ENCODE results near the gene DNM3. TPM values are rescaled to one million over a fixed set of nuclear protein-coding genes. Genes with fewer than 3 reads are reported as not detected.

The DNM3 gene
- total RNA-seq, 1 donor from 2014 or later, result 9.6 TPM

DNA sequence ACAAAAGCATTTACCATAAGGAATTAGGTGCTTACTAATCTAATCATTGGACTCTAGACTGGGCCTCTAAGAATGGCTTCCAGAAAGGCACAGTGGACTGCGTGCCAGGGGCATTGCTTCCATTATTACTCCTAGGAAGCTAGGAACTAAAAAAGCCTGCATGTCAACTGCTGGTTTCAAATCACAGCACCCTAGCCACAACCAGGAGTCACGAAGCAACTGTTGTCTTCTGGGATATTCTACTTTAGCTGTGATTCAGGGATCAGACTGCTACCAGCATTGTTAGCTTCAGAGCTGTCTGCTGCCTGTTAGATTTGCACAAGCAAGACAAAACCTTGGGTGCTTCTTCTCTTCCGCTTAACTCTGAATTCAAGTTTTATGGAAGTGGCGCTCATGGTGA is 38.3 kb downstream of the DNM3 start:
- no peak for DNase-seq (ENCODE audit: low spot score in 2 of 2)
- intact Hi-C loops (cut with DNase I), result no loop called here
- no peaks in the 10 kb centered on the region for H3K4me1 ChIP-seq
- TF ChIP-seq, protein P1, sequence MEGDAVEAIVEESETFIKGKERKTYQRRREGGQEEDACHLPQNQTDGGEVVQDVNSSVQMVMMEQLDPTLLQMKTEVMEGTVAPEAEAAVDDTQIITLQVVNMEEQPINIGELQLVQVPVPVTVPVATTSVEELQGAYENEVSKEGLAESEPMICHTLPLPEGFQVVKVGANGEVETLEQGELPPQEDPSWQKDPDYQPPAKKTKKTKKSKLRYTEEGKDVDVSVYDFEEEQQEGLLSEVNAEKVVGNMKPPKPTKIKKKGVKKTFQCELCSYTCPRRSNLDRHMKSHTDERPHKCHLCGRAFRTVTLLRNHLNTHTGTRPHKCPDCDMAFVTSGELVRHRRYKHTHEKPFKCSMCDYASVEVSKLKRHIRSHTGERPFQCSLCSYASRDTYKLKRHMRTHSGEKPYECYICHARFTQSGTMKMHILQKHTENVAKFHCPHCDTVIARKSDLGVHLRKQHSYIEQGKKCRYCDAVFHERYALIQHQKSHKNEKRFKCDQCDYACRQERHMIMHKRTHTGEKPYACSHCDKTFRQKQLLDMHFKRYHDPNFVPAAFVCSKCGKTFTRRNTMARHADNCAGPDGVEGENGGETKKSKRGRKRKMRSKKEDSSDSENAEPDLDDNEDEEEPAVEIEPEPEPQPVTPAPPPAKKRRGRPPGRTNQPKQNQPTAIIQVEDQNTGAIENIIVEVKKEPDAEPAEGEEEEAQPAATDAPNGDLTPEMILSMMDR (IDR thresholded peaks at IDR 0.05), result no peak
- no peaks in the 10 kb centered on the region for H3K9me3 ChIP-seq
- H3K27me3 ChIP-seq, result no peaks in the 10 kb centered on the region
- H3K27ac ChIP-seq, result no peak overlapping the region
- no peak overlapping the region for H3K4me3 ChIP-seq
- H3K36me3 ChIP-seq, result no peaks in the 10 kb centered on the region

DNA sequence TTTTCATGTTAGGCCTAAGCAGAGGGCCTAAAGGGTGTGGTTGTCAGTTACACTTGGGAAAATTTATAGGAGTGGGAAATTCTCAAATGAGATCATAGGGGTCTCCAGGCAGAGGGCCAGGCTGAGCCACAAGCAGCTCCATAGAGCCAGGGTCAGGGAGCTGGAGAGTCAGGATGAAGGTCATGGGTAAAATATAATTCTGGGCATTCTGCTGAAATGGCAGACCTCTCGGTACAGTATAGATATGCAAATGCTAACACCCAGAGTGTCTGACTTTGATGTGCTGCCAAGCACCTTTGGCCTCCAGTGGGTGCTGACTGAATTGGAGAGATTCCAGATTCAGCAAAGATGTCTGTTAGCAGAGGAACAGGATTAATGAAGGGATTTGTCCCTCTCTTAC is 40.1 kb downstream of the DNM3 start:
- intact Hi-C loops (cut with DNase I), result no loop called here
- Histone ChIP-seq H3K9me3 (no peaks in the 10 kb centered on the region), H3K36me3 (no peaks in the 10 kb centered on the region), H3K27me3 (no peaks in the 10 kb centered on the region), H3K4me1 (no peaks in the 10 kb centered on the region), H3K4me3 (no peak overlapping the region), H3K27ac (no peak overlapping the region)
- TF ChIP-seq, protein P1 (IDR thresholded peaks at IDR 0.05), result no peak
- no peak for DNase-seq (ENCODE audit: low spot score in 2 of 2)

DNA sequence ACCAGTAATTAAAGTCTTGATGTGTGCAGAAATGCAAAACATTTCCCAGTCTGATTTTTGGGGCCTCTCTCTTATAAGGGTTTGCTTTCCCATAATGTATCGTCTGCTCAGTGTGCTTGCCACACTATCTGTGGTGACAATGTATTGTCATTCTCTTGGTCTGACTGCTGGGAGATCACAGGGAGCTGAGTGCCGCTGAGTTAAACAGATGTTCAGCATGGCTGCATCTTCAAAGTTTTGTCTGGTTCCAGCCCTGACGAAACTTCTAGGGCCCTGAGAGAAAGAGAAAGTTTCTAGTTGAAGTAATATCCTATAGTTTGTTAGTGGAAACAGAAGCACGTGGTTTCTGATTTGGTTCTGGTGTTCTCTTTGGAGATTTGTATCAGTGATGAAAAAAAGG is 42.6 kb downstream of the DNM3 start:
- intact Hi-C loops (cut with DNase I), result no loop called here
- TF ChIP-seq, protein P1 (IDR thresholded peaks at IDR 0.05), result no peak
- no peak overlapping the region for H3K4me3 ChIP-seq
- H3K4me1 ChIP-seq, result no peaks in the 10 kb centered on the region
- DNase-seq (ENCODE audit: low spot score in 2 of 2), result no peak
- no peaks in the 10 kb centered on the region for H3K27me3 ChIP-seq
- peaks cover 0 to 4% of the 10 kb centered on the region in 2 donors for H3K9me3 ChIP-seq
- H3K36me3 ChIP-seq, result no peaks in the 10 kb centered on the region
- H3K27ac ChIP-seq, result no peak overlapping the region

DNA sequence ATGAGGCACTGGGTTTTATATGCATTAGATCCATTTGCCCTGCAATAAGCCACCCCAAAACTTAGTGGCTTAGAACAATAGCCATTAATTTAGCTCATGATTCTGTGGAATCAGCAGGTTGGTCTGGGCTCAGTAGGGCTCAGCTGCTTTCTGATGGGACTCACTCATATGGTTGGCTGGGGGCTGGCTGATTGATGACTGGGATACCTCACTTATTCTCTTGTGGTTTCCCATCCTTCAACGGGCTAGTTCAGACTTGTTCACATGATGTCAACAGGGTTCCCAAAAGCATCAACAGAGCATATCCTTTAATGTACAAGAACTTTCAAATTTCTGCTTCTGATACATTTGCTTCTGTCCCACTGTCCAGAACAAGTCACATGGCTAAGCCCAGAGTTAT is 43.2 kb downstream of the DNM3 start:
- Histone ChIP-seq H3K27me3 (no peaks in the 10 kb centered on the region), H3K4me1 (no peaks in the 10 kb centered on the region), H3K27ac (no peak overlapping the region), H3K36me3 (no peaks in the 10 kb centered on the region), H3K4me3 (no peak overlapping the region), H3K9me3 (peaks cover 0 to 4% of the 10 kb centered on the region in 2 donors)
- TF ChIP-seq, protein P1 (IDR thresholded peaks at IDR 0.05), result no peak
- DNase-seq (ENCODE audit: low spot score in 2 of 2), result no peak
- intact Hi-C loops (cut with DNase I), result no loop called here

DNA sequence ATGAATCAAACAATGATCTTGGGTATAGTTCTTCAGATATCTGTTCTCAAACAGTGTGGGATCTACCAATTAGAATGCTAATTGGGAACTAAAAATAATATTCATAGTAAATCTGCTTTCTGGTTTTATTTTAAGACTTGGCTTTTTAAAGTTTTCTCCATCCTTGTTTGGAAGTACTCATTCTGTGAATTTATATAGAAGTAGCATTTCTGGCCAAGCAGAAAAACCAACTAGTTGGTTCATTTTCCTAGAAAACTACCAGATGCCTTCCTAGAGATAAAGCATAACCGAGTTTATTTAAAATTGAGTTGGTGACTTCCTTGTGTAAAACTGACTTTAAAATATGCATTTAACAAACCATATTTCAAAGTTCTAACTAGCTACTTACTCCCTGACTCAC is 48.8 kb downstream of the DNM3 start:
- H3K4me3 ChIP-seq, result no peak overlapping the region
- H3K27ac ChIP-seq, result no peak overlapping the region
- H3K36me3 ChIP-seq, result no peaks in the 10 kb centered on the region
- H3K27me3 ChIP-seq, result no peaks in the 10 kb centered on the region
- intact Hi-C loops (cut with DNase I), result no loop called here
- no peak for DNase-seq (ENCODE audit: low spot score in 2 of 2)
- peaks cover 0 to 4% of the 10 kb centered on the region in 2 donors for H3K9me3 ChIP-seq
- no peaks in the 10 kb centered on the region for H3K4me1 ChIP-seq
- TF ChIP-seq, protein P1 (IDR thresholded peaks at IDR 0.05), result no peak

Measured in ascending aorta (tissue), 2 donors.